ENCODE measurements around the gene GALNT13.
A peak's percentile ranks its signal among the peaks of the same experiment; 100 is the strongest.

The GALNT13 gene

GRCh38 chr2:154132827-154133226 lies 261.1 kb downstream of the GALNT13 start:
- FAIRE-seq, result no peak

- FAIRE-seq, result no peak
Measured at GRCh38 chr2:154133823-154134222, 262.1 kb downstream of the GALNT13 start.

- no peak for FAIRE-seq
Measured at GRCh38 chr2:154140249-154141025, 268.7 kb downstream of the GALNT13 start.

- no peak for FAIRE-seq
Measured at GRCh38 chr2:154142480-154142879, 270.8 kb downstream of the GALNT13 start.

DNA sequence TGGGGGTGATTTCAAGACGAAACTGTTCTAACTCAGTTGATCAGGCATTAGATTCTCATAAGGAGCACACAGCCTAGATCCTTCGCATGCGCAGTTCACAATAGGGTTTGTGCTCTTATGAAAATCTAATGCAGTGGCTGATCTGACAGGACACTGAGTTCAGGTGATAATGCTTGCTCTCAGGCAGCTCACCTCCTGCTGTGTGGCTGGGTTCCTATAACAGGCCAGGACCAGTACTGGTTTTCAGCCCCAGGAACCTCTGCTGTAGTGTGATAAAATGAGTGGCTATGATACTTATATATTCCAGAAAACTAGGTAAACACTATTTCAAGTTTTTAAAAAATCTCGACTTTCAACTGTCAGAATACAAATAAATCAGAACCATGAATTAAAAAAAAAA lies 271.4 kb downstream of the GALNT13 start:
- FAIRE-seq, result no peak

- no peak for FAIRE-seq
Measured at GRCh38 chr2:154158101-154158500, 286.4 kb downstream of the GALNT13 start.

DNA sequence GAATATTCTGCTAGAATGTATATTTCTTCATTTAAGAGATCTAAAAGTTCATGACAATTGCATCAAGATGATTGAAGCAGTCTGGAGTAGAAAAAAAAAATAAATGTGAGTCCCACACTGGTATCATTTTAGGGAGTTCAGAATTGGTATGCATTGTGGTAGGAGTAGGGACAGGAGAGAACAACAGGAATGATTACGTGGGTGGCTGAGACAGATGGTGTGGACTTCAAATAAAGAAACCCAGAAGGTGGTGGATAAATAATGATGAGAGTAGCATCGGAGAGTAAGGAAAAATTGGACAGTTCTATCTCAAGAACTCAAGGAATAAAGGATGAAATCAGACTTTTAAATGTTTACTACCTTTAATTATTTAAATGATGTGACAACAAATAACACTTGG lies 289.6 kb downstream of the GALNT13 start:
- no peak for FAIRE-seq

- FAIRE-seq, result no peak
Measured at GRCh38 chr2:154170400-154170799, 298.7 kb downstream of the GALNT13 start.

GRCh38 chr2:154173164-154173563 lies 301.4 kb downstream of the GALNT13 start:
- no peak for FAIRE-seq

- FAIRE-seq, result no peak
Measured at GRCh38 chr2:154173919-154174318, 302.2 kb downstream of the GALNT13 start.

GRCh38 chr2:154182008-154182407 lies 310.3 kb downstream of the GALNT13 start:
- no peak for FAIRE-seq

DNA sequence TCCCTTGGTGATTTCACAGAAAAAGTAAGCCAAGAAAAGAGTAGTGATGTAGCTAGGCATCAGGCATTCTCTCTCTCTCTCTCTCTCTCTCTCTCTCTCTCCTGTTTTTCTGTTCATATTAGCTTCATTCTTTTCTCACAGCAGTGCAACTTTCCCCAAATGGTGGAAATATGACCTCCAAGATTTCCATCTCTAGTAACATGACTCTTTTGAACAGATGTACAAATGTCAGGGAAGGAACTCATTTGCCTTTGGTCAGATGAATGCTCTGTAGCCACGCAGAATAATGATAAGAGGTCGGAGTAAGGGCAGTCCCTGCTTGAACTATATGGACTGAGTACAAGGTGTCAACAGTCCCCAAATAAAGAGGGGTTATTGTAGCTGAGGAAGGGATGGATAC lies 316.2 kb downstream of the GALNT13 start:
- FAIRE-seq, result no peak

DNA sequence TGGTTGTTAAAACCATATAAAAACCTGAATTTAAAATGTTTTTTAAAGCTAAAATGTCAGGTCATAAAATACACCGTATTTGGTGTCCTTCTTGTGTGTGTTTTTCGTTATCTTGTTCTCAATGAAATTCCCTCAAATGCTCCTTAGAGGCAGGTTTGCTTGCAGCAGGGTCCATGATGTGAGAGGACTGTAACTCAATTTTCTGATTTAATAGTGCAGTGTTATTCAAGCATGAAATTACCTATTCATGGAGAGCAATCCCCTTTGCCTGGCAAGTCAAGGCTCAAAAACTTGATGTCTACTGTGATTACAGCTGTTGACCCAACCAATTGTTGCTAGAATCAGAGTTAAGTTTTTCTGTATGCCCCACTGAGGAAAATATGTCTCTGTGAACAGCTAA lies 318.2 kb downstream of the GALNT13 start:
- FAIRE-seq, result no peak

- no peak for FAIRE-seq
Measured at GRCh38 chr2:154193246-154193645, 321.5 kb downstream of the GALNT13 start.

DNA sequence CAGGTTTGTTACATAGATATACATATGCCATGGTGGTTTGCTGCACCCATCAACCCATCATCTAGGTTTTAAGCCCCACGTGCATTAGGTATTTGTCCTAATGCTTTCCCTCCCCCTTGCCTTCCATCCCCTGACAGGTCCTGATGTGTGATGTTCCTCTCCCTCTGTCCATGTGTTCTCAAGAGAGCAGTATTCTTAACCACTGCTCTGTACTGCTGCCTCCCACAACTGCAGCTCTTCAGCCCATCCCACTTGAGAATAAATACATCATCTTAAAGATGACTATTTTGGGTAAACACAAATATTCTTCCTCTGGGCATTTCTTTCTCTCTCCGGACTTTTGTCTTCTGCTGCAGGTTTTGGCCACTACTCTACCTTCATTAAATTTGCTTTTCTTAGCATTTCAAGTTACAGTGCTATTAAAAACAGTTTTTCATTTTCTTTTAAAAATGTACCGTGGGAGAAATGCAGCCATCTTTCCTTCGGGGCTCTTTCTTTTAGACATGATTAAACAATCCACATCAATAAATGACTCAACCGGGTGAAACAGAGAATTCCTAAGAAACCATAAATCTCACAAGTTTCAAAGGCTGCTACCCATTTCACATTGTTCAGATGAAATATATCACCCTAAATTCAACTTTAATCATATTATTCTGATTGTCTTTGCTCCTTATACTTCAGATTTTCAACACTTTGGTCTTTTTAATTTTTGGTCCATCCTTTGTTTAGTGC lies 323.4 kb downstream of the GALNT13 start:
- FAIRE-seq, result no peak

DNA sequence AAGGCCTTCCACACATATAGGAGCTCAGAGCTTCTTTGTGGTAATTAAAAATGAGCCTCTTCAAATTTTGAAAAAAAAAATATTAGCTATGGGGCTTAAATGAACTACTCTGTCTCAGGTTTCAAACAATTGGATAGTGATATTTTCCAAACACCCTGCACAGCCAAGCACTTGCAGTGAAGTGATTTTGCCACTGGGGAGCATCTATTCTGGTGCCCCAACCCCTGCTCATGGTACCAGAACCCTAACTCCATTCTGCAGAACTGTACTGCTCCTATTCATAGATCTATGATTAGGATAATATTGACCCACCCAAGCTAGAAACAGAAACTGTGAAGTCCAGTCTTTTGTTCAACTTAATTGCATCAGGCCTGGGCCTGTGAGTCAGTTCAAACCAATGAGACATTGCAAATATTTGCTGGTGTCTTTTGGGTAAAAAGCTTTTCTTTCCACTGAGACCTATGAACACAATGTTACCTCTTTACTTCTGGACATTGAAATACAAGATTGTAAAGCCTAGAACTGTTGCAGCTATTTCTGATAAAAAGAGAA lies 324.0 kb downstream of the GALNT13 start:
- no peak for FAIRE-seq

DNA sequence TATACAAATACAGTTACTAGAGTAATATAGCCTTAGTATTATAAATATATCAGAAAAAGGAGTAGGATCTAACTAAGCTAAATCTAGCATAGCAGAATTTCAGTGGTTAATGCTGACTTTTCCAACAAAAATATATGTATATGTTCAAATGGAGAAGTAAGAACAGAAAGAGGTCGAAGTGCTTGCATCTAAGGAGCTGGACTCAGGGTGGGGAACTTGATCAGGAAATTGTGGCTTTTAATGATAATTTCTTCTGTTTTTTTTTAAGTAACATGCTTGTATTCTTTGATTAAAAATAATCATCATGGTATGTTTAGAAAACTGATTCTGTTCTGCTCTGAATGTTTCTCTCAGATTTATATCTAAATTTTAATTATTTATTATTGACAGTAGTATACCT lies 327.1 kb downstream of the GALNT13 start:
- FAIRE-seq, result peak; percentile 24

- FAIRE-seq, result no peak
Measured at GRCh38 chr2:154203206-154203605, 331.5 kb downstream of the GALNT13 start.

GRCh38 chr2:154203902-154204301 lies 332.2 kb downstream of the GALNT13 start:
- no peak for FAIRE-seq

- no peak for FAIRE-seq
Measured at GRCh38 chr2:154207288-154208047, 335.7 kb downstream of the GALNT13 start.

- no peak for FAIRE-seq
Measured at GRCh38 chr2:154223726-154224125, 352.0 kb downstream of the GALNT13 start.

- FAIRE-seq, result no peak
Measured at GRCh38 chr2:154226931-154227330, 355.2 kb downstream of the GALNT13 start.

DNA sequence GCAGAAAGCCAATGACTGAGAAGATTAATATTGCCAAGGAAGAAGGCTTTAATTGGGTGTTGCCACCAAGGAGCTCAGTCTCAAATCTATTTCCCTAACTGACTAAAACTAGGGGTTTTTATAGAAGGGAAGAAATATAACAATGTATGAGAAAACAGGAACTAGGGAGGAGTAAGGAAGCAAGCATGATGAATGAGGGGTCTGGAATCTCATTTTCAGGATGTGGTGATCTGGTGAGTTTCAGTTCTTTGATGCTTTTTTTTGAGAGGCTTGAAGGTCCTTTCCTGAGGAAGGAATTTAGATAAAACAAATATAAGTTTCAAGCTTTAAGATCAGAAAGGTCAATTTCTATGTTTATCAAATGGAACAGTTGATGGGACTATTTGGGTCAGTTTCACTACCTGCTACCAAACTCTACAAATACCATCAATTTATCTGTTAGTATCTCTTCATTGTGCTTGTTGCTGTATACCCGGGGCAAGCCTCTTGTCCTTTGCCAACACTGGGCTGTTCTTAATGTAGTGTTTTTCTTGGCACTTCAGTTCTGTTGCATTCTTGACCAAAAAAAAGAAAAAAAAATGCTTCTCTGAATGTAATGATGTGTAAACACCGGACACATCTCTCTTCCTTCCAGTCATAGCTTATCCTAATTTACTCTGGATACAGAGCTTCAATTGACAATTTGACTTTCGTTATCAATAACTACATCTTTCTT lies 357.0 kb downstream of the GALNT13 start:
- FAIRE-seq, result no peak

Measured in islet of Langerhans (tissue), 1 donor.